WTC11 (cell line): Measurements from ENCODE around the gene KCTD1. TPM values are rescaled to one million over a fixed set of nuclear protein-coding genes. Genes with fewer than 3 reads are reported as not detected.

Experiments used
- ATAC-seq: fragments of 200-7000 bp; cut with Tn5 transposase; 2 replicates; pipeline ENCODE4 v1.10.0; 2021; ENCODE audit warnings: mild to moderate bottlenecking, moderate library complexity
- CTCF ChIA-PET: fragments of 300-600 bp; sonication (Branson Sonifier 250); formaldehyde crosslinking; loops from one replicate; lab custom pipeline; 2021; ENCODE audit warnings: antibody characterized with exemption; lab: Charles Lee
- POLR2A ChIA-PET: fragments of 350-600 bp; sonication (Branson Sonifier 250); formaldehyde crosslinking; loops from one replicate; lab custom pipeline; 2021; ENCODE audit warnings: antibody characterized with exemption; lab: Charles Lee
- DNase-seq: peaks from one replicate; pipeline ENCODE4 v3.0.0; 2021; ENCODE audit warnings: low spot score
- H3K27ac Mint-ChIP-seq: 2 replicates; pipeline ENCODE4 v1.8.0; 2021; ENCODE audit warnings: mixed read lengths
- H3K27me3 Mint-ChIP-seq: 2 replicates; pipeline ENCODE4 v1.8.0; 2021; ENCODE audit warnings: low read depth, mild to moderate bottlenecking, moderate library complexity, mixed read lengths
- H3K36me3 Mint-ChIP-seq: 2 replicates; pipeline ENCODE4 v1.8.0; 2021; ENCODE audit warnings: mixed read lengths
- H3K4me1 Mint-ChIP-seq: 2 replicates; pipeline ENCODE4 v1.8.0; 2022; ENCODE audit warnings: mixed read lengths
- H3K4me3 Mint-ChIP-seq: 2 replicates; pipeline ENCODE4 v1.8.0; 2021; ENCODE audit warnings: mild to moderate bottlenecking, moderate library complexity, mixed read lengths
- H3K9me3 Mint-ChIP-seq: 2 replicates; pipeline ENCODE4 v1.8.0; 2021; ENCODE audit warnings: mixed read lengths
- ATF1 ChIP-seq: sonication (generic); formaldehyde crosslinking; IDR thresholded peaks from 2 replicates; pipeline ENCODE4 v1.8.1; 2023; ENCODE audit warnings: mild to moderate bottlenecking, moderate library complexity, missing genetic modification reagents
- CREB1 ChIP-seq: sonication (generic); formaldehyde crosslinking; IDR thresholded peaks from 2 replicates; pipeline ENCODE4 v1.8.0; 2023; ENCODE audit warnings: mild to moderate bottlenecking, missing genetic modification reagents
- ESRRA ChIP-seq: sonication (generic); formaldehyde crosslinking; IDR thresholded peaks from 2 replicates; pipeline ENCODE4 v1.8.1; 2022; ENCODE audit warnings: mild to moderate bottlenecking, missing genetic modification reagents, borderline replicate concordance
- GRHL2 ChIP-seq: fragments of 250-450 bp; sonication (Bioruptor Pico); IDR thresholded peaks from 2 replicates; pipeline ENCODE4 v1.8.0; 2022; ENCODE audit warnings: mild to moderate bottlenecking, moderate library complexity; ENCODE audit not compliant: insufficient replicate concordance, severe bottlenecking
- HMGA2 ChIP-seq: fragments of 250-450 bp; sonication (Bioruptor Pico); IDR thresholded peaks from 2 replicates; pipeline ENCODE4 v1.4.0; 2021; ENCODE audit warnings: mild to moderate bottlenecking, moderate library complexity
- IRF2 ChIP-seq: sonication (generic); formaldehyde crosslinking; IDR thresholded peaks from 2 replicates; pipeline ENCODE4 v1.8.0; 2022; ENCODE audit warnings: low read depth, missing genetic modification reagents, borderline replicate concordance
- MXD4 ChIP-seq: fragments of 250-450 bp; sonication (Bioruptor Pico); IDR thresholded peaks from 2 replicates; pipeline ENCODE4 v1.8.0; 2021; ENCODE audit warnings: mild to moderate bottlenecking, moderate library complexity, borderline replicate concordance
- NFATC4 ChIP-seq: fragments of 250-450 bp; sonication (Bioruptor Pico); IDR thresholded peaks from 2 replicates; pipeline ENCODE4 v1.9.0; 2021; ENCODE audit warnings: mild to moderate bottlenecking
- NR1H2 ChIP-seq: sonication (generic); formaldehyde crosslinking; IDR thresholded peaks from 2 replicates; pipeline ENCODE4 v1.9.0; 2021; ENCODE audit warnings: mild to moderate bottlenecking, moderate library complexity, missing genetic modification reagents
- NR2C2 ChIP-seq: sonication (generic); formaldehyde crosslinking; IDR thresholded peaks from 2 replicates; pipeline ENCODE4 v1.8.0; 2022; ENCODE audit warnings: mild to moderate bottlenecking, missing genetic modification reagents
- RELA ChIP-seq: sonication (generic); formaldehyde crosslinking; IDR thresholded peaks from 2 replicates; pipeline ENCODE4 v1.8.1; 2022; ENCODE audit warnings: missing genetic modification reagents, mild to moderate bottlenecking, borderline replicate concordance
- SMAD3 ChIP-seq: sonication (generic); formaldehyde crosslinking; IDR thresholded peaks from 2 replicates; pipeline ENCODE4 v1.8.0; 2022; ENCODE audit warnings: missing genetic modification reagents, mild to moderate bottlenecking, borderline replicate concordance
- TEAD4 ChIP-seq: sonication (generic); formaldehyde crosslinking; IDR thresholded peaks from 2 replicates; pipeline ENCODE4 v1.8.0; 2022; ENCODE audit warnings: mild to moderate bottlenecking, missing genetic modification reagents
- ZNF121 ChIP-seq: sonication (generic); formaldehyde crosslinking; IDR thresholded peaks from 2 replicates; pipeline ENCODE4 v1.8.0; 2023; ENCODE audit warnings: missing genetic modification reagents
- ZNF396 ChIP-seq: fragments of 250-450 bp; sonication (Bioruptor Pico); IDR thresholded peaks from 2 replicates; pipeline ENCODE4 v1.8.0; 2021; ENCODE audit warnings: mild to moderate bottlenecking, moderate library complexity, borderline replicate concordance
- total RNA-seq: library from RNA; stranded (reverse); gene quantifications from 3 replicates; pipeline ENCODE4 v1.2.3, GENCODE V29; 2021
- TF ChIP-seq, protein P1 (sequence below): sonication (generic); formaldehyde crosslinking; IDR thresholded peaks from 2 replicates; pipeline ENCODE4 v1.8.1; 2022; ENCODE audit warnings: low read depth, missing genetic modification reagents, borderline replicate concordance
- TF ChIP-seq, protein P2 (sequence below): sonication (generic); formaldehyde crosslinking; conservative IDR thresholded peaks from 2 replicates; pipeline ENCODE4 v1.8.1; 2022; ENCODE audit warnings: mild to moderate bottlenecking, missing genetic modification reagents
- TF ChIP-seq, protein P3 (sequence below): sonication (generic); formaldehyde crosslinking; IDR thresholded peaks from 2 replicates; pipeline ENCODE4 v1.8.1; 2022; ENCODE audit warnings: mild to moderate bottlenecking, missing genetic modification reagents, moderate library complexity, borderline replicate concordance
- TF ChIP-seq, protein P4 (sequence below): sonication (generic); formaldehyde crosslinking; IDR thresholded peaks from 2 replicates; pipeline ENCODE4 v1.8.1; 2022; ENCODE audit warnings: mild to moderate bottlenecking, moderate library complexity, missing genetic modification reagents
- TF ChIP-seq, protein P5 (sequence below): fragments of 250-450 bp; sonication (Bioruptor Pico); IDR thresholded peaks from 2 replicates; pipeline ENCODE4 v1.9.0; 2021; ENCODE audit warnings: moderate library complexity, mild to moderate bottlenecking, inconsistent platforms, borderline replicate concordance
- TF ChIP-seq, protein P6 (sequence below): sonication (generic); formaldehyde crosslinking; IDR thresholded peaks from 2 replicates; pipeline ENCODE4 v1.8.1; 2023; ENCODE audit warnings: mild to moderate bottlenecking, missing genetic modification reagents, borderline replicate concordance

KCTD1 gene
- total RNA-seq, 1 experiment from 2014 or later = 23.3 TPM

DNA sequence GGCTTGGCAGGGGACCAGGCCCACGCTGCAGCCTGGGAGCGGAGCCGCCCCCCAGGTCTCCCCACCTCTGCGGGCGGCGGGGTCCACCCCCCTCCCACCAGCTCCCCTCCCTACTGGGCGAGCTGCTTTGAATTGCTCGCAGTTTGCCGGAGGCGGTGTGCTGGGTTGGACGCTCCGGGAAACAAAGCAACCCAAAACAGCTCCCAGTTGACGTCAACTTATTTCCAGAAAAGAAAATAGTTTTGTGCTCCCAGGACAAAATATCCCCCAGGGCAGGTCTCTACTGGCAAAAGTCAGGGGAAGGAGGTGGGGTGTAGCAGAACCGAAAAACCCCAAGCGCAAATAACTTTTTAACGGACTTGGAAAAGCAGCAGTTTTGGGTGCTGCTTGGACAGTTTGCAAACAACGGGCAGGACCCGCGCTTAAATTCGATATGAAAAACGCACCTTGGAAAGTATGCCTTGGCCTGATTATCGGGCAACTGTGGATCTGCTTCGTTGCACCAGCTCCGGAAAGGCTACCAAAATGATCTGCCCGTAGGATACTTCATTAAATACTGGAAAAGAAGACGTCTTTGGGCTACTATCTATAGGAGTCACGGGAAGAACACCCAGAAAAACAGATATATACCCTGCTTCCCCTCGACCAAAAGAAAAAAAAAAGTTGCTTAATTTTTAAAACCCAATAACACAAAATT lies 2.8 kb upstream of the KCTD1 start (continued):
- TF ChIP-seq, protein P1, sequence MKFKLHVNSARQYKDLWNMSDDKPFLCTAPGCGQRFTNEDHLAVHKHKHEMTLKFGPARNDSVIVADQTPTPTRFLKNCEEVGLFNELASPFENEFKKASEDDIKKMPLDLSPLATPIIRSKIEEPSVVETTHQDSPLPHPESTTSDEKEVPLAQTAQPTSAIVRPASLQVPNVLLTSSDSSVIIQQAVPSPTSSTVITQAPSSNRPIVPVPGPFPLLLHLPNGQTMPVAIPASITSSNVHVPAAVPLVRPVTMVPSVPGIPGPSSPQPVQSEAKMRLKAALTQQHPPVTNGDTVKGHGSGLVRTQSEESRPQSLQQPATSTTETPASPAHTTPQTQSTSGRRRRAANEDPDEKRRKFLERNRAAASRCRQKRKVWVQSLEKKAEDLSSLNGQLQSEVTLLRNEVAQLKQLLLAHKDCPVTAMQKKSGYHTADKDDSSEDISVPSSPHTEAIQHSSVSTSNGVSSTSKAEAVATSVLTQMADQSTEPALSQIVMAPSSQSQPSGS (CRISPR knock-in tag) = no peak
- TF ChIP-seq HMGA2 (no peak), NFATC4 (CRISPR knock-in tag) (no peak), ZNF121 (CRISPR knock-in tag) (no peak)
- TF ChIP-seq, protein P2, sequence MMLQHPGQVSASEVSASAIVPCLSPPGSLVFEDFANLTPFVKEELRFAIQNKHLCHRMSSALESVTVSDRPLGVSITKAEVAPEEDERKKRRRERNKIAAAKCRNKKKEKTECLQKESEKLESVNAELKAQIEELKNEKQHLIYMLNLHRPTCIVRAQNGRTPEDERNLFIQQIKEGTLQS = no peak
- TF ChIP-seq, protein P3, sequence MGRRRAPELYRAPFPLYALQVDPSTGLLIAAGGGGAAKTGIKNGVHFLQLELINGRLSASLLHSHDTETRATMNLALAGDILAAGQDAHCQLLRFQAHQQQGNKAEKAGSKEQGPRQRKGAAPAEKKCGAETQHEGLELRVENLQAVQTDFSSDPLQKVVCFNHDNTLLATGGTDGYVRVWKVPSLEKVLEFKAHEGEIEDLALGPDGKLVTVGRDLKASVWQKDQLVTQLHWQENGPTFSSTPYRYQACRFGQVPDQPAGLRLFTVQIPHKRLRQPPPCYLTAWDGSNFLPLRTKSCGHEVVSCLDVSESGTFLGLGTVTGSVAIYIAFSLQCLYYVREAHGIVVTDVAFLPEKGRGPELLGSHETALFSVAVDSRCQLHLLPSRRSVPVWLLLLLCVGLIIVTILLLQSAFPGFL (CRISPR knock-in tag) = no peak
- TF ChIP-seq, protein P4, sequence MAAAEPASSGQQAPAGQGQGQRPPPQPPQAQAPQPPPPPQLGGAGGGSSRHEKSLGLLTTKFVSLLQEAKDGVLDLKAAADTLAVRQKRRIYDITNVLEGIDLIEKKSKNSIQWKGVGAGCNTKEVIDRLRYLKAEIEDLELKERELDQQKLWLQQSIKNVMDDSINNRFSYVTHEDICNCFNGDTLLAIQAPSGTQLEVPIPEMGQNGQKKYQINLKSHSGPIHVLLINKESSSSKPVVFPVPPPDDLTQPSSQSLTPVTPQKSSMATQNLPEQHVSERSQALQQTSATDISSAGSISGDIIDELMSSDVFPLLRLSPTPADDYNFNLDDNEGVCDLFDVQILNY (CRISPR knock-in tag) = no peak

DNA sequence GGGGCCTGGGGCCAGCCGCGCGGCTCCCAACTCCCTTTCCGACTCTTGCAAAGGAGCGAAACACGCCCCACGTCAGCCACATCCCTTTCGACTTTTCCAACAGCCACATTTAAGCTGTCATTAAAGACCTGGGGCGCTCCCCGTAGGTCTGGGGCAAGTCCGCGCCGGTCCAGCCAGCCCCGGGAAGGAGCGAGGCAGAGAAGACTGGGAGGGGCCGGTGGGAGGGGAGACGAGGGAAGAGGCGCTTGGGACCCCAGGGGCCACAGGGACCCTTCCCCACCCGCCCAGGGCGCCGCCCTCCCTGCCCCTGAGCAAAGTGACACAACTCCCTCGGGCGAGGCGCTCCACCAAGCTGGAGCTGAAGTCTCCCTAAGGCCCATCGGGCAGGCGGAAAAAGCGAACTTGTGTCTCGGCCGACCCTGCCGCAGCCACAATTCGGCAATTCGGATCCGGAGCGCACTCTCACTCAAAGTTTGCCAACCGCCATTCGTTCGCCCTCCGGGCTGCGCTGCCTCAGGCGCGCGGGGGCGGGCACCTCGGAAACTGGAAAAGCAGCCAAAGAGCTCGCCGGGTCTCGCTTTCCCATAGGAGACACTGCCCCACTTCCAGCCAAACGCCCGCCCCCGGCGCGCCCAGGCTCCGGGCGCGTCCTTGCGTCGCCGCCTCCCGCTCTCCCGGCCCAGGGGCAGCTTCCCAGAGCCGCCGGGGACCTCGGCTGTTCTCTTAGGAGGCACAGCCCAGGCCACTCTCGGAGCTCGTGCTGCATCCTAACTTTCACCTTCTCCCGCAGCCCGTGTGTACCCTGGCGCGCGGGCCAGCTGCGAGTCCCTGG lies 1.1 kb upstream of the KCTD1 start:
- CTCF ChIA-PET = interaction anchor here (0.5 to 2.7 kb wide), 9 partner anchors 17 to 522 kb away, joined by 3 to 28 read pairs (median 6); no protein-coding TSS in a partner anchor
- H3K36me3 Mint-ChIP-seq = no peaks in the 10 kb centered on the region; the same call in 1 of the 2 replicates
- TF ChIP-seq ZNF396 (CRISPR knock-in tag) = no peak
- DNase-seq (peak; percentile 59), ATAC-seq (peak; percentile 15)
- H3K27ac Mint-ChIP-seq = no peak overlapping the region
- peak overlapping the region; percentile 71 for H3K4me3 Mint-ChIP-seq
- H3K9me3 Mint-ChIP-seq = no peaks in the 10 kb centered on the region
- H3K27me3 Mint-ChIP-seq = peaks cover 79% of the 10 kb centered on the region
- H3K4me1 Mint-ChIP-seq = peaks cover 50% of the 10 kb centered on the region
- POLR2A ChIA-PET = interaction anchor here (2.1 kb wide), 1 partner anchor 23 kb away, joined by 6 read pairs; no protein-coding TSS in a partner anchor

DNA sequence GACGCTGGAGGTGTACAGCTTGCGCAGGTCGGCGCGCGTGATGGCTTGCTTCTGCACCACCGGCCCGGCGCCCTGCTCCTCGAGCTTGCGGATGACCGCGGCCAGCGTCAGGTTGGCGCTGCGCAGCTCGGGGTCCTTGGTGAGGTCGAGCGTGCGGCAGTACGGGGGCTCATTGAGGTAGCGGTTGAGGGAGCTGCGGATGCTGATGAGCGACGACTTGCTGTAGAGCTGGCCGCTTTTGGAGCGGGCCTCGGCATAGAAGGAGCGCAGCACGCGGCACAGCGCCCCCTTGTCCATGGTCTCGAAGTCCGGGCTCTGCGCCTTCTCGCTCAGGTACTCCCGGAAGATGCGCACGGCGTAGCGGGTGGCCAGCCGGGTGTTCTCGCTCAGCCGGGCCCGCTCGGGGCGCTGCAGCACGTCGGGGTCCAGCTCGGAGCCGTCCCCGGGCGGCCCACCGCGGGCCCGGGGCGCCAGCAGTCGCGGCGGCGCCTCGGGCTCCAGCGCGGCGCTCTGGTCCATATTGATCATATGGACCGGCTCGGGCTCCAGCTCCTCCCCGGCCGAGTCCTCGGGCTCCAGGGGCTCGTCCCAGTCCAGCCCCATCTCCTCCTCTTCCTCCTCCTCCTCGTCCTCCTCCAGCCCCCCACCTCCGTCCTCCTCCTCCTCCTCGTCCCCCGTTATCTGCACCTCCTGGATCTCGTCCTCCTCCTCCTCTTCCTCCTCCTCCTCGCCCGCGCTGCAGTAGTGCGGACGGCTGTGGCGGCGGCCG lies 523 bp downstream of the KCTD1 start:
- no peaks in the 10 kb centered on the region for H3K9me3 Mint-ChIP-seq
- POLR2A ChIA-PET = interaction anchor here (0.5 to 2.1 kb wide), 6 partner anchors 14 to 142 kb away, joined by 3 to 6 read pairs (median 3); no protein-coding TSS in a partner anchor
- peak; percentile 51 for ATAC-seq
- TF ChIP-seq GRHL2 (no peak), TEAD4 (CRISPR knock-in tag) (no peak), NR2C2 (CRISPR knock-in tag) (no peak), NR1H2 (CRISPR knock-in tag) (no peak), RELA (CRISPR knock-in tag) (peak; percentile 37; the same call in 1 of the 2 replicates), MXD4 (CRISPR knock-in tag) (no peak), ATF1 (CRISPR knock-in tag) (no peak), CREB1 (CRISPR knock-in tag) (no peak), ESRRA (CRISPR knock-in tag) (0 out of 2 replicates have a peak, but pooled peaks have one; percentile 72), IRF2 (no peak), SMAD3 (CRISPR knock-in tag) (peak; percentile 50; the same call in 1 of the 2 replicates)
- TF ChIP-seq, protein P5, sequence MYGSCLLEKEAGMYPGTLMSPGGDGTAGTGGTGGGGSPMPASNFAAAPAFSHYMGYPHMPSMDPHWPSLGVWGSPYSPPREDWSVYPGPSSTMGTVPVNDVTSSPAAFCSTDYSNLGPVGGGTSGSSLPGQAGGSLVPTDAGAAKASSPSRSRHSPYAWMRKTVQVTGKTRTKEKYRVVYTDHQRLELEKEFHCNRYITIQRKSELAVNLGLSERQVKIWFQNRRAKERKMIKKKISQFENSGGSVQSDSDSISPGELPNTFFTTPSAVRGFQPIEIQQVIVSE (CRISPR knock-in tag) = no peak
- TF ChIP-seq, protein P6, sequence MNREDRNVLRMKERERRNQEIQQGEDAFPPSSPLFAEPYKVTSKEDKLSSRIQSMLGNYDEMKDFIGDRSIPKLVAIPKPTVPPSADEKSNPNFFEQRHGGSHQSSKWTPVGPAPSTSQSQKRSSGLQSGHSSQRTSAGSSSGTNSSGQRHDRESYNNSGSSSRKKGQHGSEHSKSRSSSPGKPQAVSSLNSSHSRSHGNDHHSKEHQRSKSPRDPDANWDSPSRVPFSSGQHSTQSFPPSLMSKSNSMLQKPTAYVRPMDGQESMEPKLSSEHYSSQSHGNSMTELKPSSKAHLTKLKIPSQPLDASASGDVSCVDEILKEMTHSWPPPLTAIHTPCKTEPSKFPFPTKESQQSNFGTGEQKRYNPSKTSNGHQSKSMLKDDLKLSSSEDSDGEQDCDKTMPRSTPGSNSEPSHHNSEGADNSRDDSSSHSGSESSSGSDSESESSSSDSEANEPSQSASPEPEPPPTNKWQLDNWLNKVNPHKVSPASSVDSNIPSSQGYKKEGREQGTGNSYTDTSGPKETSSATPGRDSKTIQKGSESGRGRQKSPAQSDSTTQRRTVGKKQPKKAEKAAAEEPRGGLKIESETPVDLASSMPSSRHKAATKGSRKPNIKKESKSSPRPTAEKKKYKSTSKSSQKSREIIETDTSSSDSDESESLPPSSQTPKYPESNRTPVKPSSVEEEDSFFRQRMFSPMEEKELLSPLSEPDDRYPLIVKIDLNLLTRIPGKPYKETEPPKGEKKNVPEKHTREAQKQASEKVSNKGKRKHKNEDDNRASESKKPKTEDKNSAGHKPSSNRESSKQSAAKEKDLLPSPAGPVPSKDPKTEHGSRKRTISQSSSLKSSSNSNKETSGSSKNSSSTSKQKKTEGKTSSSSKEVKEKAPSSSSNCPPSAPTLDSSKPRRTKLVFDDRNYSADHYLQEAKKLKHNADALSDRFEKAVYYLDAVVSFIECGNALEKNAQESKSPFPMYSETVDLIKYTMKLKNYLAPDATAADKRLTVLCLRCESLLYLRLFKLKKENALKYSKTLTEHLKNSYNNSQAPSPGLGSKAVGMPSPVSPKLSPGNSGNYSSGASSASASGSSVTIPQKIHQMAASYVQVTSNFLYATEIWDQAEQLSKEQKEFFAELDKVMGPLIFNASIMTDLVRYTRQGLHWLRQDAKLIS = no peak

More for the DNA sequence above, 523 bp downstream of the KCTD1 start:
- peaks cover 63% of the 10 kb centered on the region for H3K27me3 Mint-ChIP-seq
- CTCF ChIA-PET = interaction anchor here (0.7 to 3.3 kb wide), 16 partner anchors 15 to 164 kb away, joined by 3 to 28 read pairs (median 9); no protein-coding TSS in a partner anchor
- H3K36me3 Mint-ChIP-seq = no peaks in the 10 kb centered on the region; the same call in 1 of the 2 replicates
- no peak overlapping the region for H3K27ac Mint-ChIP-seq
- H3K4me1 Mint-ChIP-seq = peaks cover 63% of the 10 kb centered on the region
- H3K4me3 Mint-ChIP-seq = peak overlapping the region; percentile 80
- DNase-seq = peak; percentile 84
